Mesodermal cell (in vitro differentiated cells): ENCODE results near the gene CPED1.

Experiments
- H3K27ac ChIP-seq: 2 replicates; pipeline ENCODE4 v1.7.0; 2013; ENCODE audit warnings: mild to moderate bottlenecking, low read depth, low read length, moderate library complexity; ENCODE audit not compliant: severe bottlenecking
- H3K36me3 ChIP-seq: 2 replicates; pipeline ENCODE4 v1.7.1; 2013; ENCODE audit warnings: mild to moderate bottlenecking, low read length, moderate library complexity; ENCODE audit not compliant: control insufficient read depth, insufficient read depth
- H3K4me1 ChIP-seq: one replicate; pipeline ENCODE4 v1.7.1; 2013; ENCODE audit warnings: mild to moderate bottlenecking, low read length; ENCODE audit not compliant: insufficient read depth, control insufficient read depth, poor library complexity, severe bottlenecking
- H3K4me3 ChIP-seq: 2 replicates; pipeline ENCODE4 v1.7.0; 2013; ENCODE audit warnings: low read length, control low read depth, mild to moderate bottlenecking; ENCODE audit not compliant: insufficient read depth, poor library complexity, severe bottlenecking; ENCODE audit errors: extremely low read depth
- H3K9me3 ChIP-seq: 2 replicates; pipeline ENCODE4 v1.7.1; 2013; ENCODE audit warnings: mild to moderate bottlenecking, low read length, moderate library complexity; ENCODE audit not compliant: control insufficient read depth
- WGBS, 2 experiments: methylation state at CpG; one replicate each; pipeline ENCODE4 v1.1.5; 2013; ENCODE audit warnings: missing lambda C conversion rate in 2 of 2; ENCODE audit not compliant: insufficient coverage in 2 of 2; 5-methylcytosine and 5-hydroxymethylcytosine counted together

The CPED1 gene

GRCh38 chr7:120990468-120991118, 2.1 kb downstream of the CPED1 start:
- no peaks in the 10 kb centered on the region for H3K9me3 ChIP-seq
- no peaks in the 10 kb centered on the region for H3K36me3 ChIP-seq
- 100% methylated on average over 3 to 4 of the region's 6 CpGs for WGBS, 2 experiments
- H3K4me3 ChIP-seq, result no peak overlapping the region
- H3K27ac ChIP-seq, result no peak overlapping the region
- H3K4me1 ChIP-seq, result peaks cover 6% of the 10 kb centered on the region

DNA sequence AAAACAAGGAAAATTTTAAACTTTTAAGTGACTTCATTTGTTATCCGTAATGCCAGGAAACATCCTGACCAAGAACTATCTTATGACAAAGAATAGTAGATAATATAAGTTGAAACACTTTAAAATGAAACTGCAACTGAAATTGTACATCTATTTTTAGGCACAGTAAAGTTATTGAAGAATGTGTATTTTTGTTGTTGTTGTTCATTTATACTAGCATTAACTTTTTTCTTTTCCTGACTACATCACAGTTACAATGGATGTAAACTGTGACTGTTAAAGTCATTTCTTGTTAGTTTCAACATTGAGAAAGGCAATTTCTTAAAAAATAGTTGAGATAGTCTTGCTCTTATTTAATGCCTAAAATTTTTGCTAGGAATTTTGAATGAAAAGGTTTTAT, 2.6 kb downstream of the CPED1 start:
- H3K36me3 ChIP-seq, result no peaks in the 10 kb centered on the region
- H3K4me1 ChIP-seq, result peaks cover 6% of the 10 kb centered on the region
- no peaks in the 10 kb centered on the region for H3K9me3 ChIP-seq
- no peak overlapping the region for H3K4me3 ChIP-seq
- no CpG with 5 or more reads among the region's 1 CpG for WGBS, 2 experiments
- no peak overlapping the region for H3K27ac ChIP-seq

DNA sequence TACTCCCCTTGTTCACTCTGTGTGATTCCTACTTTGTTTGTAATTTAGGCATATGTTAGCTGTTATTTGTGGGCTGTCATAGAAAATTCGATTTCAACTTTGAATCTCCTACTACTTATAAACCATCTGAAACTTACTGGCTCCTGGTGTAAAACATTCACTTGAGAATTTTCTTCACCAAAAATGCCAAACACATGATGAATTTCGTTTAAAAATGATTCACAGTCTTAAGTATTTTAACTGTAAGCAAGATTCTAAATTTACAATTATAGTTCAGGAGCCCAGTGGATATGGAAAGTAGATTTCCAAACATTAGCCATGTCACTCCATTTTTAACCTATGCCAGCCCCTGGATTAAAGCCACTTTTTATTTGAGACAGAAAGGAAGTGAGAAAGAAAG, 3.1 kb downstream of the CPED1 start:
- no peaks in the 10 kb centered on the region for H3K9me3 ChIP-seq
- H3K27ac ChIP-seq, result no peak overlapping the region
- H3K4me3 ChIP-seq, result no peak overlapping the region
- no CpG with 5 or more reads among the region's 2 CpGs for WGBS, 2 experiments
- H3K36me3 ChIP-seq, result no peaks in the 10 kb centered on the region
- peaks cover 6% of the 10 kb centered on the region for H3K4me1 ChIP-seq

- Histone ChIP-seq H3K9me3 (no peaks in the 10 kb centered on the region), H3K4me3 (no peak overlapping the region), H3K27ac (no peak overlapping the region), H3K36me3 (no peaks in the 10 kb centered on the region), H3K4me1 (peaks cover 6% of the 10 kb centered on the region)
These were observed 3.9 kb downstream of the CPED1 start for GRCh38 chr7:120992272-120992964.

GRCh38 chr7:120992965-120993494, 4.5 kb downstream of the CPED1 start:
- H3K4me1 ChIP-seq, result peaks cover 3% of the 10 kb centered on the region
- no peak overlapping the region for H3K27ac ChIP-seq
- H3K36me3 ChIP-seq, result no peaks in the 10 kb centered on the region
- H3K4me3 ChIP-seq, result no peak overlapping the region
- H3K9me3 ChIP-seq, result no peaks in the 10 kb centered on the region

DNA sequence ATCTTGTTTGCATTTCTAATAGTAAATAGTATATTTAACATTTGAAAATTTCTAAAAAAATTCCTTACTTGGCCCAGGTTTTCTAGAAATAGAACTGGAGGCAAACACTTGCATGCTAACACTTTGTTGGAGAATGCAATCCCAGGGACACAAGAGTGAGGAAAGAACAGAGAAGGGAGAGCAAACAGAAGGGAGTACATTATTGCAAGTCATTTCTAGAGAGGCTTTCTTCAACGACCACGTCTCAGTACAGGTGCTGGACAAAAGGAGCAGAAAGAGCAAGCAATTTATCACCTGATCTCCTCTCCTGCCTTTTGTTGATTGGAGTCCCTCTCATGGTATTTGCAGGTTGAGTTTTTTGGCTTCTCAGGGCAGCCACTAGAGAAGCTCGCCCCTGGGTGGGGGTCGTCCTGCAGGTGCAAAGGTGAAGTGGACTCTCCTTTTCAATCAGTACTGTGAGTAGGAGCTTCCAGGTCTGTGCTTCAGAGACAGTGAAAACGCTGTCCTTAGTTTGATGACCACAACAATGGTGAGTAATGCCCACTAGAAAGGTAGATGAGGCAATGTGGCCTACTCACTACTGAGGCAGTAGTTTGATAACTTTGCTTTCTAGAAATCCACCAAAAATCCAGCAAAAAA, 5.2 kb downstream of the CPED1 start:
- H3K9me3 ChIP-seq, result no peaks in the 10 kb centered on the region
- no peak overlapping the region for H3K27ac ChIP-seq
- no peaks in the 10 kb centered on the region for H3K4me1 ChIP-seq
- 67 to 92% methylated on average over 1 to 5 of the region's 5 CpGs for WGBS, 2 experiments
- no peaks in the 10 kb centered on the region for H3K36me3 ChIP-seq
- no peak overlapping the region for H3K4me3 ChIP-seq

DNA sequence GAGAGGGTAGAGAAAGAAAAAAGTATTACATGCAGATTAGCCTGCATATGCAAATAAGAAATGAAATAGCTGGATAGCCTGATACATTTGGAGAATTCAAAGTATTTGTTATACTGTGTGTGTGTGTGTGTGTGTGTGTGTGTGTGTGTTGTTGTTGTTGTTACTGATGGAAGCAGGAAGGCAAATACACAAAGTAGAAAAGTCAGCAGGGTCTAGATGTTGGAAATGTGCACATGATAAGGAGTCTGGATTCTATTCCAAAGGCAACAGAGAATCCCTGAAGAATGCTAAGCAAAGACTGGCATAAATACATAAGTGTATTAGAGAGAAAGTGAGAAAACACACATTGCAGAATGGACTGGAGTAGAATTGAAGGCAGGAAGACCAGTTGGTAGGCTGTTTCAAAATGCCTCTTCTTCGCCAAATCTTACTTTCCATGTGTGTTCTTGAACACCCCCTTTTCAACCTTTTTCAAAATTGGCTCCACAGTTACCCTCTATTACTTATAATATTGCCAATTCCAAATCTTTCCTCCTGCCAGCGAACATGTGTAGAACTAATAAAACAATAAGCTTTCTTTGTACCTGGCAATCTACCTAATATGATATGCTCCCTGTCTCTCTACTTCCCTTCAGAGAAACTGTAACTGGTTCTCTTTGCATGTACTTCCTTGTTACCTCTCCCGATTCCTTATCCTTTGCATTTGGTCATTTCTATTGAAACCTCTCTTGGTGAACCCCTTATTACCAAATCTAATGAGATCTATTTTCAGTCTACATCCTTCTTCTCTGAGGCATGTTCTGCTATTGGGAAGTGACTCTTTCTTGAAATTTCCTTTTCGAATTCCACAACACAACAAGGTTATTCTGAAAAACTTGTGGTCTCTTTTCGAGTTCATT, 6.2 kb downstream of the CPED1 start:
- Histone ChIP-seq H3K36me3 (no peaks in the 10 kb centered on the region), H3K27ac (no peak overlapping the region), H3K4me1 (no peaks in the 10 kb centered on the region), H3K4me3 (no peak overlapping the region), H3K9me3 (no peaks in the 10 kb centered on the region)
- 92 to 98% methylated on average over 3 to 4 of the region's 5 CpGs for WGBS, 2 experiments

DNA sequence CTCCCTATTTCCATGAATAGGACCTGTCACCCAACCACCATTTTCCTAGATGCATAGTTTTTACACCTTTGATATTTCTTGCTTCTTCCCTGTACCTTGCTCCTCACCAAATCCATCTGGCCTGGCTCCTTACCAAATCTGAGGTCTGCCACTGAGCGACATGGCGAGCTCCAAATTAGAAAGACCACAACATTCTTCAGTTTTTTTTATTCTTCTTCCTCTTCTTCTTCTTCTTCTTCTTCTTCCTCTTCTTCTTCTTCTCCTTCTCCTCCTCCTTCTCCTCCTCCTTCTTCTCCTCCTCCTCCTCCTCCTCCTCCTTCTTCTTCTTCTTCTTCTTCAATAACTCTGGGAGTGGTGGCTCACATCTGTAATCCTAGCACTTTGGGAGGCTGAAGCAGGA, 7.1 kb downstream of the CPED1 start:
- H3K36me3 ChIP-seq, result no peaks in the 10 kb centered on the region
- 76 to 100% methylated on average over 2 of the region's 2 CpGs for WGBS, 2 experiments
- no peaks in the 10 kb centered on the region for H3K9me3 ChIP-seq
- no peaks in the 10 kb centered on the region for H3K4me1 ChIP-seq
- no peak overlapping the region for H3K4me3 ChIP-seq
- H3K27ac ChIP-seq, result no peak overlapping the region

- H3K27ac ChIP-seq, result no peak overlapping the region
- H3K9me3 ChIP-seq, result no peaks in the 10 kb centered on the region
- no peaks in the 10 kb centered on the region for H3K36me3 ChIP-seq
- 96 to 100% methylated on average over 2 of the region's 2 CpGs for WGBS, 2 experiments
- H3K4me3 ChIP-seq, result no peak overlapping the region
- H3K4me1 ChIP-seq, result no peaks in the 10 kb centered on the region
These were observed 7.9 kb downstream of the CPED1 start for GRCh38 chr7:120996333-120996987.

DNA sequence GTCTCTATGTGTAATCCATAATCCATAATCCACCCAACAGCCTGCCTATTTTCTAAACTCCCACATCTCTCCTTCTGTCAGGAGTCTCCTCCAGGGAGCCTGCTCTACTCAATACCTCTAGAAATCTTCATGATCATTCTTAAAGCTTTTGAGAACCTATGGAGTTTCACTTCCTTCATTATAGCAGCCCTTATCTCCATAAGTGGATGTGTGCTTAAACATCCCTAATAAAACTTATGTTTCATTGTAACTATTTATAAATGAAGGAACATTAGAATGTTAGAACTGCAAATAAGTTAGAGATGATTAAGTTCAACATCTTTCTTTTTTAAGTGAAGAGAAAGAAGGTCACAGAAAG, 8.5 kb downstream of the CPED1 start:
- no peak overlapping the region for H3K27ac ChIP-seq
- H3K9me3 ChIP-seq, result no peaks in the 10 kb centered on the region
- H3K4me1 ChIP-seq, result no peaks in the 10 kb centered on the region
- no peaks in the 10 kb centered on the region for H3K36me3 ChIP-seq
- no peak overlapping the region for H3K4me3 ChIP-seq
